ENCODE measurements around the gene RHBDL3.

The RHBDL3 gene

GRCh38 chr17:32357615-32358014 lies 92.0 kb downstream of the RHBDL3 start:
- no peak for DNase-seq (ENCODE audit: low spot score)

GRCh38 chr17:32361270-32361669 lies 95.6 kb downstream of the RHBDL3 start:
- no peak for DNase-seq (ENCODE audit: low spot score)

DNA sequence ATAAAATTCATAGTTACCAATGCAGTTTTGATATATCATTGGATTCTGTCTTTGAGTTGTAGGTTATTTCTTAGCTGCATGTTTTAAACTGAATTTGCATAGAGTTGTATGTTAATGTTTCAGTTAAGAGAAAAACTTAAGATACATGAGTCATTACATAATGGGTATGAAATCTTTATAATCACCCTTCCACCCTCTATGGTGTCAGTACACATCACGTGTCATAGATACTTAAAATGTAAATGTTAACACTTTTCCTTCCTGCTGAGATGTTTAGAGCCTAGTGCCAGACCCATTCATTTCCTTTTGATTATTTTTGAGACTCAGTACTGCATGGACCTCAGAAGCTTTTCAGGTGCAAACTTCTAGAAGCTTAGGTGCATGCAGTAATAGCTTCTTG lies 104.8 kb downstream of the RHBDL3 start:
- no peak for DNase-seq (ENCODE audit: low spot score)
